Skeletal muscle tissue (tissue), 4 donors: ENCODE data around the gene PDE11A. TPM values are rescaled to one million over a fixed set of nuclear protein-coding genes. Genes with fewer than 3 reads are reported as not detected.
A peak's percentile ranks its signal among the peaks of the same experiment; 100 is the strongest.
"Not testable (repeated sequence)": the region's sequence is repeated elsewhere in the genome, so short reads cannot be mapped to it uniquely, and the experiment has no call there.

Source experiments
- H3K27ac ChIP-seq: one replicate; pipeline ENCODE4 v1.7.0; 2013; ENCODE audit warnings: mild to moderate bottlenecking, low read depth, low read length, inconsistent platforms
- H3K27me3 ChIP-seq, 3 donors: one replicate each; pipeline ENCODE4 v1.7.0; 2013; ENCODE audit warnings: low read length in 3 of 3; ENCODE audit not compliant: control insufficient read depth in 3 of 3, insufficient read depth in 3 of 3
- H3K36me3 ChIP-seq, 3 donors: one replicate each; pipeline ENCODE4 v1.7.0; 2013; ENCODE audit warnings: low read length in 3 of 3; ENCODE audit not compliant: control insufficient read depth in 3 of 3, insufficient read depth in 3 of 3
- H3K4me1 ChIP-seq, 3 donors: one replicate each; pipeline ENCODE4 v1.7.0; 2013; ENCODE audit warnings: low read length in 3 of 3, mild to moderate bottlenecking in 3 of 3; ENCODE audit not compliant: control insufficient read depth in 3 of 3, insufficient read depth in 3 of 3
- H3K4me3 ChIP-seq, 3 donors: one replicate each; pipeline ENCODE4 v1.7.0; 2013; ENCODE audit warnings: low read length in 3 of 3
- H3K9ac ChIP-seq, 3 donors: one replicate each; pipeline ENCODE4 v1.7.0; 2013; ENCODE audit warnings: low read length in 3 of 3, mild to moderate bottlenecking in 3 of 3, moderate library complexity in 2 of 3, low read depth in 1 of 3
- H3K9me3 ChIP-seq, 3 donors: one replicate each; pipeline ENCODE4 v1.7.0; 2013; ENCODE audit warnings: low read length in 3 of 3; ENCODE audit not compliant: control insufficient read depth in 3 of 3
- total RNA-seq: library from RNA; depleted of rRNA; stranded (reverse); fragments of >200 nt; gene quantifications from one replicate; pipeline ENCODE4 v1.2.3, GENCODE V29; 2014
- donor health status: Osteomylitis.

The PDE11A gene
- total RNA-seq, 1 donor from 2014 or later = 1.0 TPM

DNA sequence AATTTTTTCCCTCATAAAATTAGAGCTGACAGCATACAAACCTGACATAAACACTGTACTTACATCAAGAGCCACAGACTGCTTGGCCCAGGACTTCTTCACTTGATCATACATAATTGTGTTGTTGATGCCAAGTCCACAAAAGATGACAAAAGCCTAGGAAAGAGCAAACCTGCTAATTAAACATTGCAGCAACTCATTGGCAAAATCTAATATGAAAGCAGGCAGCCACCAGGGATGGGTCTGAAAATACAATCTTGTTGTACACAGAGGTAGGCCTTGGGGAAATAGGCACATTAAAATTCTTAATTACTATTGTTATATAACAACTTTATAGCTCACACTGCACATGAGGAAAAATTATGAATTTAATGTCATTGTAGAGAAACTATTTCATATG, 255.8 kb downstream of the PDE11A start:
- H3K4me3 ChIP-seq = no peak overlapping the region
- H3K9ac ChIP-seq = no peak overlapping the region
- no peaks in the 10 kb centered on the region for H3K9me3 ChIP-seq
- no peaks in the 10 kb centered on the region for H3K4me1 ChIP-seq
- H3K27me3 ChIP-seq = no peaks in the 10 kb centered on the region
- H3K36me3 ChIP-seq = no peaks in the 10 kb centered on the region
- H3K27ac ChIP-seq = no peak overlapping the region

- Histone ChIP-seq H3K9me3 (no peaks in the 10 kb centered on the region), H3K9ac (no peak overlapping the region), H3K27me3 (no peaks in the 10 kb centered on the region), H3K4me1 (no peaks in the 10 kb centered on the region), H3K36me3 (no peaks in the 10 kb centered on the region), H3K4me3 (no peak overlapping the region), H3K27ac (no peak overlapping the region)
Measured at GRCh38 chr2:177812713-177813396, 259.7 kb downstream of the PDE11A start.

GRCh38 chr2:177810906-177811305, 261.7 kb downstream of the PDE11A start:
- H3K27ac ChIP-seq = no peak overlapping the region

DNA sequence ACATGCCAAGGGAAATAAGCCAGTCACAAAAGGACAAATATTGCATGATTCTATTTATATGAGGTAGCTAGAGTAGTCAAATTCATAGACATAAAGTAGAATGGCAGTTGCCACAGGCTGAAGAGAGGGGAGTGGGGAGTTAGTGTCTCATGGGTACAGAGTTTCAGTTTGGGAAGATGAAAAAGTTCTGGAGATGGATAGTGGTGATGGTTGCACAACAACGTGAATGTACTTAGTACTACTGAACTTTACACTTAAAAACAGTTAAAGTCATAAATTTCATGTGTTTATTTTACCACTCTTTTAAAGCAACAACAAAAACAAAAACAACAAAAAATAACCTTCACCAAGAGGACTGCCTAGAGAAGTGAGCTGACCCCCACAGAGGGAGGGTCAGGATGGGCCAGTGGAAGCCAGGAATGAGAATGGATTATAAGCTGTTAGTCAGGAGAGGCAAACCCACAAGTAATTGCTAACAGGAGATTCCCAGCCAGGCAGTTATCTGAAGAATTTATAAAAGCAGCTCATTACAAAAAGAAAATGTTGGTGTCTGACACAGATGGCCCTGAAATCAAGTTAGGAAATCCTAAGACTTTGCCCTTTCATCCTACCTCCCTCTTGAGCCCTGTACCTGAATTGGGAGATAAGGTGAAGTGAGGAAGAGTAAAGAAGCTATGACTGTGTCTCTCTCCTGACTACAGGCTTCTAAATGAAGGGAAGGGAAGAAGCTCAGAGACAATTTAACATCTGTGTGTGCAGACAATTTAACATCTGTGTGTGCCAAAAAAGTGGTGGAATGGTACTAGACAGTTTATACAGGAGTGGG, 263.4 kb downstream of the PDE11A start:
- no peak overlapping the region for H3K9ac ChIP-seq
- H3K27ac ChIP-seq = no peak overlapping the region
- H3K4me3 ChIP-seq = no peak overlapping the region
- H3K9me3 ChIP-seq = no peaks in the 10 kb centered on the region
- no peaks in the 10 kb centered on the region for H3K27me3 ChIP-seq
- no peaks in the 10 kb centered on the region for H3K4me1 ChIP-seq
- no peaks in the 10 kb centered on the region for H3K36me3 ChIP-seq

More at GRCh38 chr2:177810906-177811305, 261.7 kb downstream of the PDE11A start:
- Histone ChIP-seq H3K27me3 (no peaks in the 10 kb centered on the region), H3K9ac (no peak overlapping the region), H3K9me3 (no peaks in the 10 kb centered on the region), H3K4me3 (no peak overlapping the region), H3K4me1 (no peaks in the 10 kb centered on the region), H3K36me3 (no peaks in the 10 kb centered on the region)

GRCh38 chr2:177806025-177806424, 266.6 kb downstream of the PDE11A start:
- Histone ChIP-seq H3K27ac (no peak overlapping the region), H3K4me3 (no peak overlapping the region), H3K27me3 (no peaks in the 10 kb centered on the region), H3K9ac (no peak overlapping the region), H3K36me3 (no peaks in the 10 kb centered on the region), H3K4me1 (no peaks in the 10 kb centered on the region), H3K9me3 (no peaks in the 10 kb centered on the region)

DNA sequence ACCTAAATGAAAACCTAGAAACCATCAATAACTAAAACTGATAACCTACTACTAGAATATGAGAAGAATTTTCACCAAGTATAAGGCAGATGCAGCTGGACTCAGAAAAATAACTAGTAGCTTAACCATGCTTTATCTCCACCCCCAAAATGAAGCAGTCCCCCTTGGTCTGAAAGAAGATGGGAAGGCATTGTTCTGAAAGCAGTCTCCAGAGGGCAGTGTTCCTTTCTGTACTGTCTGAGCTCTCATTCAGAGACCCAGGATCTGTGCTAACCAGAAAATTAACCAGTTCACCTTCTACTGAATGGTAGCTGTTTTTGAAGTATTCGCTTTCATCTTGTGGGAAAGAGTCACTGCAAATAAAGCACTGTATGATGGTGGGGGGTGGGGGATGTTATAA, 273.0 kb downstream of the PDE11A start:
- Histone ChIP-seq H3K9ac (no peak overlapping the region), H3K4me1 (peaks cover 5 to 17% (median 5%) of the 10 kb centered on the region in 3 donors), H3K9me3 (no peaks in the 10 kb centered on the region), H3K27me3 (no peaks in the 10 kb centered on the region), H3K4me3 (no peak overlapping the region), H3K36me3 (no peaks in the 10 kb centered on the region), H3K27ac (no peak overlapping the region)

DNA sequence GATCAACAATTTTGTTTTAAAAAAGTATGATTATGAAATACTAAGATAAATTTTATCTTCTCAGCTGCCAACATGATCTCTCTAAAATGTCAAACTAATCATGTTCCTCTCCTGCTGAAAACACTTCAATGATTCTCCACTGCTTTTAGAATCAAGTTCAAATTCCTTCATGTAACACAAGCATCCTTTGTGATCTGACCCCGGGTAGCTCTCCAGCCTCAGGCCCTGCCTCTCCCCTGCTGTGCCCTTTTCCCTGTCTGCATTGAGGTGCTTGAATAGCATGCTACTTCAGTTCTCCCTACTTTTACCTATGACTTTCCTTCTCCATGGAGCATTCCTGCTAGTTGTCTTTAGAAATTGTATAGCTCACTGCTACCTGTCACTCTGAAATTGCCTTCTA, 274.8 kb downstream of the PDE11A start:
- Histone ChIP-seq H3K9ac (no peak overlapping the region), H3K27ac (no peak overlapping the region), H3K36me3 (no peaks in the 10 kb centered on the region), H3K9me3 (no peaks in the 10 kb centered on the region), H3K4me1 (peaks cover 5 to 17% (median 5%) of the 10 kb centered on the region in 3 donors), H3K27me3 (no peaks in the 10 kb centered on the region), H3K4me3 (no peak overlapping the region)

- H3K9me3 ChIP-seq = no peaks in the 10 kb centered on the region
- no peak overlapping the region for H3K4me3 ChIP-seq
- no peak overlapping the region for H3K27ac ChIP-seq
- peaks cover 5 to 17% (median 5%) of the 10 kb centered on the region in 3 donors for H3K4me1 ChIP-seq
- no peaks in the 10 kb centered on the region for H3K36me3 ChIP-seq
- H3K27me3 ChIP-seq = no peaks in the 10 kb centered on the region
- no peak overlapping the region for H3K9ac ChIP-seq
Measured at GRCh38 chr2:177796654-177797415, 275.7 kb downstream of the PDE11A start.

DNA sequence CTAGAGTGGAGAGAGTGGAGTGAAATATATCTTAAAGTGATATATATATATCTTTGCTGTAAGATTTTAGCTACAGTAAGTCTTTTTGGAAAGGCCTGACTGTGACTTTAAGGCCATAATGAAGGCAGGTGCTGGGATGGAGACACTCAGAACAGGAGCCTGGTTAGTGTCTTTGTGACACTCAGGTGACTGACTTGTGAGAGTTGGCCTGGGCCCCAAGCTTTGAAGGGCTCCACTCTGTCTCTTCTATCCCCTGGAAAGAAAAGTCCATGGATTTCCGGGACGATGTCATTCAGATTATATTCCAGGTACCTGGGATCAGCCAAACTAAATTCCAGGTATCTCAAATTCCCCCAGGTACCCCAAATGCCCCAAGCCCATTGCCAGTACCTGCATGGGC, 276.6 kb downstream of the PDE11A start:
- Histone ChIP-seq H3K9ac (no peak overlapping the region), H3K4me3 (no peak overlapping the region), H3K36me3 (no peaks in the 10 kb centered on the region), H3K9me3 (no peaks in the 10 kb centered on the region), H3K4me1 (peaks cover 5 to 17% (median 5%) of the 10 kb centered on the region in 3 donors), H3K27me3 (no peaks in the 10 kb centered on the region), H3K27ac (no peak overlapping the region)

GRCh38 chr2:177785143-177785542, 287.4 kb downstream of the PDE11A start:
- not testable (repeated sequence) for H3K9me3 ChIP-seq, H3K4me1 ChIP-seq, H3K9ac ChIP-seq, H3K36me3 ChIP-seq, H3K27me3 ChIP-seq, H3K4me3 ChIP-seq
- peak overlapping the region; percentile 51 for H3K27ac ChIP-seq
